ENCODE data around the gene KY.

GRCh38 chr3:134559591-134559990, 91.2 kb downstream of the KY start:
- TF ChIP-seq, protein P1, sequence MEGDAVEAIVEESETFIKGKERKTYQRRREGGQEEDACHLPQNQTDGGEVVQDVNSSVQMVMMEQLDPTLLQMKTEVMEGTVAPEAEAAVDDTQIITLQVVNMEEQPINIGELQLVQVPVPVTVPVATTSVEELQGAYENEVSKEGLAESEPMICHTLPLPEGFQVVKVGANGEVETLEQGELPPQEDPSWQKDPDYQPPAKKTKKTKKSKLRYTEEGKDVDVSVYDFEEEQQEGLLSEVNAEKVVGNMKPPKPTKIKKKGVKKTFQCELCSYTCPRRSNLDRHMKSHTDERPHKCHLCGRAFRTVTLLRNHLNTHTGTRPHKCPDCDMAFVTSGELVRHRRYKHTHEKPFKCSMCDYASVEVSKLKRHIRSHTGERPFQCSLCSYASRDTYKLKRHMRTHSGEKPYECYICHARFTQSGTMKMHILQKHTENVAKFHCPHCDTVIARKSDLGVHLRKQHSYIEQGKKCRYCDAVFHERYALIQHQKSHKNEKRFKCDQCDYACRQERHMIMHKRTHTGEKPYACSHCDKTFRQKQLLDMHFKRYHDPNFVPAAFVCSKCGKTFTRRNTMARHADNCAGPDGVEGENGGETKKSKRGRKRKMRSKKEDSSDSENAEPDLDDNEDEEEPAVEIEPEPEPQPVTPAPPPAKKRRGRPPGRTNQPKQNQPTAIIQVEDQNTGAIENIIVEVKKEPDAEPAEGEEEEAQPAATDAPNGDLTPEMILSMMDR (conservative IDR thresholded peaks at IDR 0.05) = no peak
- TF ChIP-seq ZFX (IDR thresholded peaks at IDR 0.05) = no peak
